Thyroid gland (tissue), 4 donors: ENCODE results near the gene IGFBP2. TPM values are rescaled to one million over a fixed set of nuclear protein-coding genes. Genes with fewer than 3 reads are reported as not detected.

Source experiments
- DNase-seq, 2 donors: peaks; one replicate each; pipeline ENCODE4 v3.0.0-alpha.2; 2019
- H3K27ac ChIP-seq, 3 donors: fragments of 200-600 bp; sonication (generic); 1 replicate in 2 of 3; 2 replicates in 1 of 3; pipeline ENCODE4 v1.5.1; 2016 to 2019; ENCODE audit warnings: mild to moderate bottlenecking in 1 of 3, moderate library complexity in 1 of 3
- H3K27me3 ChIP-seq: fragments of 200-600 bp; sonication (generic); one replicate; pipeline ENCODE4 v1.5.1; 2019
- H3K36me3 ChIP-seq, 2 donors: fragments of 200-600 bp; sonication (generic); one replicate each; pipeline ENCODE4 v1.5.1; 2016 to 2019
- H3K4me1 ChIP-seq, 2 donors: fragments of 200-600 bp; sonication (generic); one replicate each; pipeline ENCODE4 v1.5.1; 2017 to 2019
- H3K4me3 ChIP-seq, 3 donors: fragments of 200-600 bp; sonication (generic); replicated peaks in 1 of 3; 1 replicate in 2 of 3; 2 replicates in 1 of 3; pipeline ENCODE4 v1.5.1; 2016; ENCODE audit warnings: mild to moderate bottlenecking in 1 of 3
- H3K9me3 ChIP-seq: fragments of 200-600 bp; sonication (generic); one replicate; pipeline ENCODE4 v1.5.1; 2017
- CTCF ChIP-seq, 6 experiments: fragments of 200-600 bp in 3 of 6; fragments of 450-650 bp in 3 of 6; sonication (generic) in 3 of 6; IDR thresholded peaks; one replicate each; pipeline ENCODE4 v1.5.1; 2016 to 2019; ENCODE audit warnings: antibody characterized with exemption in 6 of 6, mild to moderate bottlenecking in 2 of 6, inconsistent platforms in 1 of 6, moderate library complexity in 1 of 6
- POLR2A ChIP-seq, 2 donors: fragments of 450-650 bp; IDR thresholded peaks; one replicate each; pipeline ENCODE4 v1.6.1; 2017; ENCODE audit warnings: antibody characterized with exemption in 2 of 2, mild to moderate bottlenecking in 2 of 2, moderate library complexity in 1 of 2
- WGBS, 2 donors: methylation state at CpG; one replicate each; pipeline ENCODE4 v1.1.5; 2017; 5-methylcytosine and 5-hydroxymethylcytosine counted together
- intact Hi-C: fragments of 100-400 bp; cut with DNase I; formaldehyde crosslinking; loops from one replicate; pipeline ENCODE4 v1.15.1; 2023
- total RNA-seq, 4 donors: library from RNA; depleted of rRNA; stranded (reverse); fragments of >200 nt; gene quantifications; one replicate each; pipeline ENCODE4 v1.2.3, GENCODE V29; 2016

The IGFBP2 gene
- total RNA-seq, 4 donors from 2014 or later = 26.5 to 45.0 (median 40.0) TPM

GRCh38 chr2:216687646-216688045, 54.4 kb downstream of the IGFBP2 start:
- Histone ChIP-seq H3K4me3 (no peak overlapping the region), H3K27me3 (no peaks in the 10 kb centered on the region), H3K4me1 (peaks cover 22 to 68% of the 10 kb centered on the region in 2 donors), H3K9me3 (no peaks in the 10 kb centered on the region), H3K27ac (peak overlapping the region in 2 of 3 donors; percentile 17 to 36), H3K36me3 (peaks cover 17 to 45% of the 10 kb centered on the region in 2 donors)
- DNase-seq = no peak
- TF ChIP-seq CTCF (IDR thresholded peaks at IDR 0.05) (peak in 1 of 6 experiments; percentile 7), POLR2A (IDR thresholded peaks at IDR 0.05) (no peak)
- intact Hi-C loops = no loop called here
- 49 to 72% methylated on average over 4 of the region's 4 CpGs for WGBS, 2 donors

- Histone ChIP-seq H3K36me3 (peaks cover 17 to 39% of the 10 kb centered on the region in 2 donors), H3K27me3 (no peaks in the 10 kb centered on the region), H3K27ac (peak overlapping the region in 2 of 3 donors; percentile 38 to 94), H3K4me3 (no peak overlapping the region), H3K4me1 (peaks cover 22 to 59% of the 10 kb centered on the region in 2 donors), H3K9me3 (no peaks in the 10 kb centered on the region)
- WGBS, 2 donors = 51 to 55% methylated on average over 9 of the region's 9 CpGs
- intact Hi-C loops = no loop called here
- peak in 1 of 2 donors; percentile 35 for TF ChIP-seq POLR2A (IDR thresholded peaks at IDR 0.05)
- TF ChIP-seq CTCF (IDR thresholded peaks at IDR 0.05) = no peak
- peak; percentile 89 to 92 for DNase-seq
Observed at GRCh38 chr2:216688731-216689340, 55.6 kb downstream of the IGFBP2 start.

GRCh38 chr2:216689397-216689796, 56.2 kb downstream of the IGFBP2 start:
- Histone ChIP-seq H3K27ac (peak overlapping the region in 2 of 3 donors; percentile 38 to 94), H3K4me1 (peaks cover 22 to 55% of the 10 kb centered on the region in 2 donors)

GRCh38 chr2:216690456-216690852, 57.2 kb downstream of the IGFBP2 start:
- intact Hi-C loops = loop anchor here (10.0 kb wide), 2 partner anchors 474 to 674 kb away; no protein-coding TSS in a partner anchor
- DNase-seq = no peak
- no peaks in the 10 kb centered on the region for H3K9me3 ChIP-seq
- peaks cover 17 to 25% of the 10 kb centered on the region in 2 donors for H3K36me3 ChIP-seq
- no peaks in the 10 kb centered on the region for H3K27me3 ChIP-seq
- H3K4me3 ChIP-seq = no peak overlapping the region
- no peak for TF ChIP-seq CTCF (IDR thresholded peaks at IDR 0.05)
- no peak for TF ChIP-seq POLR2A (IDR thresholded peaks at IDR 0.05)
- peaks cover 29 to 44% of the 10 kb centered on the region in 2 donors for H3K4me1 ChIP-seq
- H3K27ac ChIP-seq = peak overlapping the region; percentile 13 to 94 (median 49)
- WGBS, 2 donors = 37 to 38% methylated on average over 6 of the region's 6 CpGs

More at GRCh38 chr2:216689397-216689796, 56.2 kb downstream of the IGFBP2 start:
- no peak for DNase-seq
- H3K36me3 ChIP-seq = peaks cover 17 to 34% of the 10 kb centered on the region in 2 donors
- TF ChIP-seq CTCF (IDR thresholded peaks at IDR 0.05) = no peak
- TF ChIP-seq POLR2A (IDR thresholded peaks at IDR 0.05) = no peak
- H3K9me3 ChIP-seq = no peaks in the 10 kb centered on the region
- 84 to 88% methylated on average over 3 of the region's 3 CpGs for WGBS, 2 donors
- no peak overlapping the region for H3K4me3 ChIP-seq
- intact Hi-C loops = no loop called here
- H3K27me3 ChIP-seq = no peaks in the 10 kb centered on the region
